GM10248 (cell line): ENCODE data around the gene ACOT4.
"Not testable (repeated sequence)": the region's sequence is repeated elsewhere in the genome, so short reads cannot be mapped to it uniquely, and the experiment has no call there.

Source experiments
- CTCF ChIA-PET: fragments of 300-600 bp; sonication (Branson Sonifier 250); formaldehyde crosslinking; extraction: SDS; loops from one replicate; lab custom pipeline; 2021; ENCODE audit warnings: antibody characterized with exemption; lab: Yijun Ruan, JAX
- POLR2A ChIA-PET: fragments of 350-650 bp; sonication (Branson Sonifier 250); formaldehyde crosslinking; extraction: SDS; loops from one replicate; lab custom pipeline; 2020; ENCODE audit warnings: antibody characterized with exemption; lab: Yijun Ruan, JAX
- DNase-seq: peaks from one replicate; pipeline ENCODE4 v3.0.0; 2012; ENCODE audit errors: extremely low spot score
- CTCF ChIP-seq: IDR thresholded peaks from 2 replicates; pipeline ENCODE4 v1.5.1; 2012; ENCODE audit warnings: mild to moderate bottlenecking, low read depth; ENCODE audit errors: extremely low read depth, missing control alignments, control extremely low read depth

The ACOT4 gene

GRCh38 chr14:73627151-73627558, 35.5 kb downstream of the ACOT4 start:
- peak; percentile 32 for DNase-seq
- no peak for TF ChIP-seq CTCF
- ChIA-PET POLR2A (interaction anchor here (1.8 kb wide), 1 partner anchor 14 kb away, joined by 4 read pairs; the partner anchor contains the start of gene ACOT6), CTCF (interaction anchor here (0.9 to 2.2 kb wide), 8 partner anchors 8 to 119 kb away, joined by 3 to 9 read pairs (median 4); partner anchors contain the start of gene ACOT6)

GRCh38 chr14:73630009-73630780, 38.5 kb downstream of the ACOT4 start:
- POLR2A ChIA-PET, result no interaction called here
- CTCF ChIA-PET, result interaction anchor here (0.8 to 8.3 kb wide), 3 partner anchors 11 to 457 kb away, joined by 3 to 71 read pairs (median 5); no protein-coding TSS in a partner anchor
- no peak for DNase-seq
- no peak for TF ChIP-seq CTCF

- DNase-seq, result peak; percentile 77
- TF ChIP-seq CTCF, result peak; percentile 74
- POLR2A ChIA-PET, result interaction anchor here (0.6 kb wide), 1 partner anchor 469 kb away, joined by 3 read pairs; no protein-coding TSS in a partner anchor
- CTCF ChIA-PET, result interaction anchor here (0.7 to 8.3 kb wide), 37 partner anchors 12 to 1119 kb away, joined by 3 to 71 read pairs (median 4); partner anchors contain the start of genes ACOT2, ACOT6, ALDH6A1 and DNAL1
These were observed 41.7 kb downstream of the ACOT4 start for GRCh38 chr14:73633116-73634010.

GRCh38 chr14:73634011-73634833, 42.5 kb downstream of the ACOT4 start:
- TF ChIP-seq CTCF, result peak; percentile 30
- ChIA-PET CTCF (interaction anchor here (0.6 to 8.3 kb wide), 25 partner anchors 8 to 450 kb away, joined by 3 to 71 read pairs (median 4); partner anchors contain the start of genes ACOT2, ACOT6, ALDH6A1 and DNAL1), POLR2A (no interaction called here)
- peak; percentile 41 for DNase-seq

- POLR2A ChIA-PET, DNase-seq: not testable (repeated sequence)
- CTCF ChIA-PET, result interaction anchor here (8.3 kb wide), 1 partner anchor 129 kb away, joined by 71 read pairs; no protein-coding TSS in a partner anchor
These were observed 44.7 kb downstream of the ACOT4 start for GRCh38 chr14:73636355-73636754.

GRCh38 chr14:73637830-73638229, 46.2 kb downstream of the ACOT4 start:
- ChIA-PET POLR2A (interaction anchor here (0.7 kb wide), 1 partner anchor 147 kb away, joined by 6 read pairs; the partner anchor contains the start of gene RIOX1), CTCF (interaction anchor here (1.2 to 8.3 kb wide), 4 partner anchors 13 to 131 kb away, joined by 6 to 71 read pairs (median 6); no protein-coding TSS in a partner anchor)
- DNase-seq, result no peak
- TF ChIP-seq CTCF, result no peak
